Measurements from ENCODE around the gene TNNI2.

TNNI2 gene

GRCh38 chr11:1847006-1847735 lies 8.4 kb downstream of the TNNI2 start:
- TF ChIP-seq, protein P1, sequence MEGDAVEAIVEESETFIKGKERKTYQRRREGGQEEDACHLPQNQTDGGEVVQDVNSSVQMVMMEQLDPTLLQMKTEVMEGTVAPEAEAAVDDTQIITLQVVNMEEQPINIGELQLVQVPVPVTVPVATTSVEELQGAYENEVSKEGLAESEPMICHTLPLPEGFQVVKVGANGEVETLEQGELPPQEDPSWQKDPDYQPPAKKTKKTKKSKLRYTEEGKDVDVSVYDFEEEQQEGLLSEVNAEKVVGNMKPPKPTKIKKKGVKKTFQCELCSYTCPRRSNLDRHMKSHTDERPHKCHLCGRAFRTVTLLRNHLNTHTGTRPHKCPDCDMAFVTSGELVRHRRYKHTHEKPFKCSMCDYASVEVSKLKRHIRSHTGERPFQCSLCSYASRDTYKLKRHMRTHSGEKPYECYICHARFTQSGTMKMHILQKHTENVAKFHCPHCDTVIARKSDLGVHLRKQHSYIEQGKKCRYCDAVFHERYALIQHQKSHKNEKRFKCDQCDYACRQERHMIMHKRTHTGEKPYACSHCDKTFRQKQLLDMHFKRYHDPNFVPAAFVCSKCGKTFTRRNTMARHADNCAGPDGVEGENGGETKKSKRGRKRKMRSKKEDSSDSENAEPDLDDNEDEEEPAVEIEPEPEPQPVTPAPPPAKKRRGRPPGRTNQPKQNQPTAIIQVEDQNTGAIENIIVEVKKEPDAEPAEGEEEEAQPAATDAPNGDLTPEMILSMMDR (IDR thresholded peaks at IDR 0.05; ENCODE audit: low read depth, low read length) = no peak
- no peak for DNase-seq (ENCODE audit: low read depth in 2 of 2)
- no peak overlapping the region for H3K4me3 ChIP-seq (replicated peaks in 1 of 2; ENCODE audit: low read depth in 2 of 2, low read length in 2 of 2)

DNA sequence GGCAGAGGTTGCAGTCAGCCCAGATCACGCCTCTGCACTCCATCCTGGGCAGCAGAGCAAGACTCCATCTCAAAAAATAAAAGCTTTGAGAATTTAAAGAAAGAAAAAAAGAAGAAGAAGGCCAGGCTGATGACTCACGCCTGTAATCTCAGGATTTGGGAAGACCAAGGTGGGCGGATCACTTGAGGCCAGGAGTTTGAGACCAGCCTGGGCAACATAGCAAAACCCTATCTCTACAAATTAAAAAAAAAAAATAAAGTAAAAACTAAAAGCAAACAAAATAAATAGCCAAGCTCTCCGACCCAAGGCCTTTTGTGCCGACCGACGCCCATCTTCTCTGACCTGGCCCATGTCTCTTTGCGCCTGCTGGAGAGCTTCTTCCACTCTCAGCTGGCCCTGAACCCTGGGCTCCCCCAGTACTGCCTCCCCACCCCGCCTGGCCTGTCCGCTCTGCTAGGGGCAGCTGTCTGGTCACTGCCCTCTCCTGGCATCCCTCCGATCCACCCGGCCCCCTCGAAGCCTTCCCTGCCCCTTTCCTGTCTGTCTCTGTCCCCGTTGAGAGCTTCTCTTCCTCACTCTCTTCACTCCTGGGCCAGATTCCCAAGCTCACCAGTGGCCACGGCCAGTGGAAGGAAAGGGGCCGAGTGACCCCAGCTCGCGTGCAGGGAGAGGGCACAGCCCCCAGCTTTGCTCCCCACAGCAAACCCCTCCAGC lies 9.3 kb downstream of the TNNI2 start:
- TF ChIP-seq, protein P1 (IDR thresholded peaks at IDR 0.05; ENCODE audit: low read depth, low read length) = no peak
- H3K4me3 ChIP-seq (replicated peaks in 1 of 2; ENCODE audit: low read depth in 2 of 2, low read length in 2 of 2) = no peak overlapping the region
- DNase-seq (ENCODE audit: low read depth in 2 of 2) = peak in 1 of 2 donors; percentile 44

- H3K4me3 ChIP-seq (replicated peaks in 1 of 2; ENCODE audit: low read depth in 2 of 2, low read length in 2 of 2) = no peak overlapping the region
- DNase-seq (ENCODE audit: low read depth in 2 of 2) = no peak
- TF ChIP-seq, protein P1 (IDR thresholded peaks at IDR 0.05; ENCODE audit: low read depth, low read length) = no peak
Measured at GRCh38 chr11:1848640-1849430, 10.1 kb downstream of the TNNI2 start.

DNA sequence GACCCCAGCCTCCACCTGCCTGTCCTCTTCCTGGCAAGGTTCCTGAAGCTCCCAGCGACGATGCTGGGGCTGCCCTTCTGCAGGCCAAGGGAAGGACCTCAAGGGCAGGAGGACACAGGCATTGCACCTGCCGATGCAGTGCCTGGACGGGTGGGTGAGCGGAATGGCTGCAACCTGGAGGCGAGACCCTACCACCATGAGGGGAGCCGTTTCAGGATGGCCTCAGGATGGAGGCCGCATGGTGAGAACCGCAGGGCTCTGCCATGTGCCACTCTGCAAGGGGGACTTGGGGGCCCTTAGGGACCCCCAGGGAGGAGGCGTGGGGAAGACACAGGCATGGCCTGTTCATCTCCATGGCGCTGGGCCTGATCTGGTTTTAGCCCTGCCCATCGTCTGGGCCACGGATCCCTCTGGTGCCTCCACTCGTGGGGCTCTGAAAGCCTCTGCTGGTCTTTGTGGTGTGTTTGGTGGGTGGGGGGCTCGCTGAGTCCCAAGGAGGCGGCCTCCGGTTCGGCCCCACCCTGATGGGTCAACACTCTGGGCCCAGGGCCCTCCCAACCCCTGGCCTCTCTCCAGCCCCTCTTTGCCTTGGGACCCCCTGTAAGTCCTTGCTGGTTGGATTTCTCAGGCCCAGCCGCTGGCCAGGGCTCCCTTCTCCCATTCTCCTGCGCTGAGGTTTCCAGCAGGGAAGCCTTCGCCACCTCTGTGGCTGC lies 12.8 kb downstream of the TNNI2 start:
- no peak overlapping the region for H3K4me3 ChIP-seq (replicated peaks in 1 of 2; ENCODE audit: low read depth in 2 of 2, low read length in 2 of 2)
- DNase-seq (ENCODE audit: low read depth in 2 of 2) = no peak
- TF ChIP-seq, protein P1 (IDR thresholded peaks at IDR 0.05; ENCODE audit: low read depth, low read length) = no peak

DNA sequence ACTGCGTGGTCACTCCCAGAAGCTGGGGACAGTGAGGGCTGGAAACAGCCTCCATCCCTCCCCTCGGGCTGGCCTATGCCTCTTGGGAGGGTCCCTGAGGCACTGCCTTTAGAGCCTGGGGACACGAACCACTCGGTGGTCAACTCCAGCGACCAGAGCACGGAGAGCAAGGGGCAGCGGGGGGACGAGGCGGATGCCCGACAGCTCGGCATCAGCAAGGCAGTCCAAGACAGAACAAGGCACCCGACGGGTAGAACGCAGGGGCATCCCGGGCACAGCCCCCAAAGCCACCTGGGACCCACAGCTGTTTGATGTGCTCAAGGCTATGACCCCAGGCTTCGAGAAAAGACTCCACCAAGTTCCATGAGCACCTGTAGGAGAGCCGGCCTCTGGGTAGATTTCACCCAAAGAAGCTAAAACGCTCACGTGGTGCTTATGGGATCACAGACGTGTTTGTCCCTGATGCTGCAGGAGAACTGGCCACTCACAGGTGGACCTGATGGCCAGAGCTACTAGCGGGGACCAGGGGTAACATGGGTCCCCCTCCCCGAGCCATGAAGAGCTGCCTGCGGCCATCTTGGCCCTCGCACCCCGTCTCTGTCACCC lies 13.6 kb downstream of the TNNI2 start:
- H3K4me3 ChIP-seq (replicated peaks in 1 of 2; ENCODE audit: low read depth in 2 of 2, low read length in 2 of 2) = no peak overlapping the region
- no peak for DNase-seq (ENCODE audit: low read depth in 2 of 2)
- TF ChIP-seq, protein P1 (IDR thresholded peaks at IDR 0.05; ENCODE audit: low read depth, low read length) = no peak

DNA sequence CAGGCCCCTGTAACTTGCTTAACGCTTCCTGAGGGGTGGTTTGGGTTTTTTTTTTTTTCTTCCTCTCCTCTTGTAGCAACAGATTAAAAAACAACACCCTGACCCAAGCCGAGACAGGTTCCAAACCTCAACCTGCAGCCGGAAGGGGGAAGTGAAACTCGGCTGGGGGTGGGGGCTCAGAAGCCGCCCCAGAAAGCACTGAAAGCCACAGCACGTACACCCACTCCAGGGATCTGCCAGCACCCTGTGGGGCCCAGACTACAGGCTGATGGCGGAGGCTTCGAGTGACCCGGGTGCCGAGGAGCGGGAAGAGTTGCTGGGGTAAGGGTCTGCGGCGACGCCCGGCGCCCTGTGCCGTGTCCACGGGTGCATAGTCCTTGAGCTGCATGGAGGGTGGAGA lies 14.1 kb downstream of the TNNI2 start, which contains the start of gene LSP1:
Gene LSP1, plus strand, starts transcription at position 208 of the 400 bp plus-strand sequence. Its CDS starts 61 bp downstream, at position 269.
- no peak for DNase-seq (ENCODE audit: low read depth in 2 of 2)
- H3K4me3 ChIP-seq (replicated peaks in 1 of 2; ENCODE audit: low read depth in 2 of 2, low read length in 2 of 2) = no peak within 1 kb of the TSS

More for the DNA sequence above, 14.1 kb downstream of the TNNI2 start, which contains the start of gene LSP1:
- TF ChIP-seq, protein P1 (IDR thresholded peaks at IDR 0.05; ENCODE audit: low read depth, low read length) = no peak

All from cardiac fibroblast (primary cell).